Measurements from ENCODE around the gene CACNA1C.
"Not testable (repeated sequence)": the region's sequence is repeated elsewhere in the genome, so short reads cannot be mapped to it uniquely, and the experiment has no call there.

Gene CACNA1C

DNA sequence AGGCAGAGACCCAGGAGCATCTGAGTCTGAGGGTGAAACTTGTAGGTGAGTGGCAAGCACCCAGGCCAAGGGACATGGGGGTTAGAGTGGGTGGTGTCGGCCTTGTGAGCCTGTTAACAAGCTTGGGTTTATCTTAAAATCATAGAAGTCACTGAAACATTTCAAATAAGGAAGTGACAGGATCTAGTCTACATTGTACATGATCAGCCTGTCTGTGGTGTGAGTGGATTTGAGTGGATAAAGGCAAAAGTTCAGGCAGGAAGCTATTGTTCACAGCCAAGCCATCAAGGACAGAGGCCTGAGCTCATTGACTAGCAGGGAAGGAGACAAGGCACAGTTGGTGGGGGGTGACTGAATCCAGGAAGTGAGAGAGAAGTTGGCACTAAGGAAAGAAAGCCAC, 682.6 kb downstream of the CACNA1C start:
- DNase-seq = no peak

GRCh38 chr12:2737656-2738241, 685.0 kb downstream of the CACNA1C start:
- no peak for DNase-seq

GRCh38 chr12:2739069-2739468, 686.3 kb downstream of the CACNA1C start:
- no peak for DNase-seq

- no peak for DNase-seq
Observed at GRCh38 chr12:2739832-2740641, 687.2 kb downstream of the CACNA1C start.

DNA sequence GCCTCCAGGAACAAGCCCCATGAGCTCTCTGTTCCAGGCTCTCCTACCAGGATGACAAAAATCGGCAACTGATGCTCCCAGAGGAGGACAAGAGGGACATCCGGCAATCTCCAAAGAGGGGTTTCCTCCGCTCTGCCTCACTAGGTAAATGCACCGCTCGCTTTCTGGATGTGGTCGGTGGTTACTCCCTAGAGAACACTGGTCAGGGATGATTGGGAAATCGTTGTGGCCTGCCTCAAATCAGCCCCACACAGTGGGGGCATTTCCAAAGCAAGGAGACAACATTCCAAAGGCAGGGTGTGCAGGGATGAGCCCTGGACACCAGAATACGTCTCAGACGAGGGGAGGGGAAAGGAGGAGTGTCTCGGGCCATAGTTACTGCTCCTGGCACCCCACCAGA, 689.2 kb downstream of the CACNA1C start:
- DNase-seq = not testable (repeated sequence)

DNA sequence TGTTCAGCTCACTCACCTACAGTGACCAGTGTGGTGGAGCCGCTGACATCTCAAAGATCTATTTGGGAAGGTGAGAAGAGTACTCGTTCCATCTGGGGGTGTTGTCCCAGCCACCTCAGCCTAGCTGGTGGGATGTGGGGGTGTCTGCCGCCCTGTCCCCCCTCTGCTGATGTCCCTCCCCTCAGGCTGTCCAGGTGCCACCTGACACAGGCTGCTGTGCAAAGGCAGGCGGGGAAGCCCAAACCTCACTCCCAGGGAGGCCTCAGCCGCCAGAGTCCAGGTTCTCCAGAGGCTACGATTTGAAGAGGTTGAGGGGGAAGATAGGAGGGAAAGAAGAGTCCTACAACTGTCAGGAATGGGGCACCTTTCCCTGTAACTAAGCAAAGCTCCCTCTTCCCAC, 690.7 kb downstream of the CACNA1C start:
- no peak for DNase-seq

- DNase-seq = no peak
Observed at GRCh38 chr12:2745655-2746054, 692.9 kb downstream of the CACNA1C start.
